ENCODE results near the gene NCF4.

Gene NCF4

DNA sequence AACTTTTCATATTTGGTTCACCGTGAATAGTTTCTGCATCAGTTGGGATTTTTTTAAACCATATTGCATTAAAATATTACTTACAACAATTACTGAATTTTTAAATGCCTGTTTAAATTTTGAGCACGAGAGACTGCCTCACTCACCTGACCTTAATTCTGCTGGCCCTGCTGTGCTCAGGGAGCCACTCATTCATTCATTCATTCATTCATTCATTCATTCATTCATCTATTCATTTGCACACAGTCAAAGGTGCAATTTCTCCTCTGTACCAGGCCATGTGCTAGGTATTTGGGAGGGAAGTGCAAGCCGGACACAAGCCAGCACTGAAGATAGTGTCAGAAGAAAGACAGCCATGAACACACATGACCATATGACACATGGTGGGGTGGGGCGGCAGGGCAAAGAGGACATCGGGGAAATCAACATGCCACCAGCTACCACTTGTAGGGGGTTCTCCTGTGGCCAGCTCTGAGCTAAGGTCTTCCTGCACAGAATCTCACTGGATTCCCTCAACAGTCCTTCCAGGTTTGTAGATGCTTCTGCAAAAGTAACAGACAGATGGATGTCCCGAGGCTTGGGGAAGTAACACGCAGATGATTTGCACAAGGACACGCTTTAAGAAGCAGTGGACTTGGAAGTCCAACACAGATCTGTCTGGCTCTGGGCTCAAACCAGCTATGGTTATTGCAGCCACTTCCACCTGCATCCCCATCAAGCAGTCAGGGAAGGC lies 52.1 kb downstream of the NCF4 start:
- DNase-seq (ENCODE audit: low read depth in 1 of 2, low spot score in 1 of 2), result no peak
- TF ChIP-seq JUND (IDR thresholded peaks at IDR 0.05; ENCODE audit: low read depth), result no peak
- in situ Hi-C loops (cut with HindIII; ENCODE audit: low pct_unique_long_range_greater_than_20kb, low sequenced_read_pairs), result no loop called here

DNA sequence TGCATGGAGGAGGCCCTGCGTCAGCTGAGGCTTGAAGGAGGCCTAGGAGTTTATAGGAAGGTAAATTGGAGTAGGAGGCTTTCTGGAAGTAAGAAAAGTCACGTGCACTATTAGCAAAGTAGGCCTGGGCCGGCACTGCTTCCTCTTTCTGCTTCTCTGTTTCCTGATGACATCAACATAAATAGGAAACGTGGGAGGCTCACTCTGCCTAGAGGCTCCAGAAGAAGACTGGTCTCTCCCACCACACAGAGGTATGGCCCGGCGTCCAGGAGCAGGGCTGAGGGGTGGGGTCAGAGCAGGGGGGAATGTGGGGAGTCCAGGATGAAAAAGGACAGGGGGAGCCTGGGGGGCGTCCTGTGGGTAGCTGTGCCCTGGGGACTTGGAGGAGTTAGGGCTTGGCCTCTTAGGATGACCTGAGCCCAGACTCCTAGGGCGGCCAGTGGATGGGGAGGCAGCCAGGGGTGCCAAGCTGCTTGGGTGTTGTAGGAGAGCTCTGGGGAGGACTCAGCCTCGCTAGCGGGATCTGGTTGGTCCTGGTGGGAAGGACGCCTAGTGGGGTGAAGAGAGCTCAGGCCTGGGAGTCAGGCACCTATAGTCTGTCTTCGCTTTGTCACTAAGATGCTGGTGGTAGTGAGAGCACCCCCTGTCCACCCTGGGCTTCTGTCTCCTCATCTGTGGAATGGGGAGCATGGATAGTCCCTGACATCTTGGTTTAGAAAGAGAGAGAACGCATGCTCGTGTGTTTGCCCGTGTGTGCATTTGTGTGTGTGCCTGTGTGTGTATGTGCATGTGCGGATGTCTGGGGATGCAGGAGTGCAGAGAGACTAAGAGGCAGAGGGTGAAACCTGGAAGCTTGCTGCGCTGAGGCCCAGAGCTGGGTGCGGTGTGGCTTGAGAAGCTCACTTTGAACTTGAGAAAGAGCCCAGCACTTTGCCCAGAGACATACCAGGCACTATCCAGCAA lies 52.9 kb downstream of the NCF4 start, which contains the start of gene CSF2RB:
Gene CSF2RB, plus strand, starts transcription at position 202 of the 963 bp plus-strand sequence. CDS start 8,580 bp downstream, outside the sequence.
- no peak for TF ChIP-seq JUND (IDR thresholded peaks at IDR 0.05; ENCODE audit: low read depth)
- in situ Hi-C loops (cut with HindIII; ENCODE audit: low pct_unique_long_range_greater_than_20kb, low sequenced_read_pairs), result no loop called here
- no peak for DNase-seq (ENCODE audit: low read depth in 1 of 2, low spot score in 1 of 2)

DNA sequence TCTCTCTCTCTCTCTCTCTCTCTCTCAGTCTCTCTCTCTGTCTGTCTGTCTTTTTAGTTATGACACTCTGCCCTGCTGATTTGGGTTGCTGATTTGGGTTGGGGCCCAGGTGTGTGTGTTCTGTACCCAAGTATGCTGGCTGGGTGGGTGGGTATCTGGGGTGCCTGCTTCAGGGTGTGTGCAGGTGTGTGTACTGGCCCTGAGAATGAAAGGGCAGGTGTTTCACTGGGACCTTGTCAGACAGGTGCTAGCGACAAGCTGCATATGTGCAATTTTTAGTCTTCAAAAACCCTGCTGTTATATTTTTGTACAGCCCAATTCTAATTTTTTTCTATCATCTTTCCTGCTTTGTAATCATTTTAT lies 53.6 kb downstream of the NCF4 start:
- in situ Hi-C loops (cut with HindIII; ENCODE audit: low pct_unique_long_range_greater_than_20kb, low sequenced_read_pairs), result no loop called here
- no peak for TF ChIP-seq JUND (IDR thresholded peaks at IDR 0.05; ENCODE audit: low read depth)

DNA sequence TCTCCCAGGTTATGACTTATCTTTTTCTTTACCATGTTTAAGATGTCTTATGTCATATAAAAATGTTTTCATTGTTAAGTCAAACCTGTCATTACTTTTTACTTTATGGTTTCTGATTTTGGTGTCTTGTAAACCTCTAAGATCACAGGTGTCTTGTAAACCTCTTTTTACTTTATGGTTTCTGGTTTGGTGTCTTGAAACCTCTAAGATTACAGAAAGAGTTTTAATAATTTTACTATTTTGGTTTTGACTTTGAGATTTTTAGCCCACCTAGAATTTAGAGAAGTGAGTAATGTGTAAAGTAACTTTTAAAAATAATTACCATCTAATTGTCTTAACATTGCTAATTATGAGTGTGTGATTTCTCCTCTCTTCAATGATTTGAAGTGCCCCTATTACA lies 55.2 kb downstream of the NCF4 start:
- in situ Hi-C loops (cut with HindIII; ENCODE audit: low pct_unique_long_range_greater_than_20kb, low sequenced_read_pairs), result no loop called here
- TF ChIP-seq JUND (IDR thresholded peaks at IDR 0.05; ENCODE audit: low read depth), result no peak
- DNase-seq (ENCODE audit: low read depth in 1 of 2, low spot score in 1 of 2), result no peak

More for the DNA sequence above, 53.6 kb downstream of the NCF4 start:
- DNase-seq (ENCODE audit: low read depth in 1 of 2, low spot score in 1 of 2), result no peak

DNA sequence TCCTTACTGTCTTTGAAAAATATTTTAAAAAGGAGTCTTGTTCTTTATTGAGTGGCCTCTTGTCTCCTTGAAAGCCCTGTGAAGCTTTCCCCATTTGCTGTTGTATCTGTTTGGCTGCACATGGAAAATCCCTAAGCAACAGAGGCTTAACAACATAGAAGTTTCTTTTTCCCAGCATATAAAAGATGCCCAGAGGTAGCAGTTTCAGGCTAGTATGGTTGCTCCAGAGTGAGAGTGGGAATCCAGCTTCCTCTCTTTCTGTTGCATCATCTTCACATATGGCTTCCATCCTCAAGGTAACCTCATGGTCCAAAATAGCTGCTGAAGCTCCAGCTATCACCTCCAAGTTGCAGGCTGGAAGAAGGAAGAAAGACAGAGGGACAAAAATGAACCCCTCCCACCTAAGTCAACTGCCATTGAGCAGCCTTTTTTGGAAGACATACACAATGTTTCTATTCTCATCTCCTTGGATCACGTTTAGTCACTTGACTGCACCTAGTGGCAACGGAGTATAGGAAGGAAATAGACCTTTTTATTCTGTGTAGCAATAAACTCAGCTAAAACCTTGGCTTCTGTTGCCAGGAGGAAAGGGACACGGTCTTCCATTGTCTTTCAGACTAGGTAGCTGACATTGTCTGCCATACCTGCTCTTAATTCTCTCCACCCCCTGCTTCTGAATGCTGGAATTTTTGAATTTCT lies 57.9 kb downstream of the NCF4 start:
- DNase-seq (ENCODE audit: low read depth in 1 of 2, low spot score in 1 of 2), result no peak
- in situ Hi-C loops (cut with HindIII; ENCODE audit: low pct_unique_long_range_greater_than_20kb, low sequenced_read_pairs), result no loop called here
- no peak for TF ChIP-seq JUND (IDR thresholded peaks at IDR 0.05; ENCODE audit: low read depth)

DNA sequence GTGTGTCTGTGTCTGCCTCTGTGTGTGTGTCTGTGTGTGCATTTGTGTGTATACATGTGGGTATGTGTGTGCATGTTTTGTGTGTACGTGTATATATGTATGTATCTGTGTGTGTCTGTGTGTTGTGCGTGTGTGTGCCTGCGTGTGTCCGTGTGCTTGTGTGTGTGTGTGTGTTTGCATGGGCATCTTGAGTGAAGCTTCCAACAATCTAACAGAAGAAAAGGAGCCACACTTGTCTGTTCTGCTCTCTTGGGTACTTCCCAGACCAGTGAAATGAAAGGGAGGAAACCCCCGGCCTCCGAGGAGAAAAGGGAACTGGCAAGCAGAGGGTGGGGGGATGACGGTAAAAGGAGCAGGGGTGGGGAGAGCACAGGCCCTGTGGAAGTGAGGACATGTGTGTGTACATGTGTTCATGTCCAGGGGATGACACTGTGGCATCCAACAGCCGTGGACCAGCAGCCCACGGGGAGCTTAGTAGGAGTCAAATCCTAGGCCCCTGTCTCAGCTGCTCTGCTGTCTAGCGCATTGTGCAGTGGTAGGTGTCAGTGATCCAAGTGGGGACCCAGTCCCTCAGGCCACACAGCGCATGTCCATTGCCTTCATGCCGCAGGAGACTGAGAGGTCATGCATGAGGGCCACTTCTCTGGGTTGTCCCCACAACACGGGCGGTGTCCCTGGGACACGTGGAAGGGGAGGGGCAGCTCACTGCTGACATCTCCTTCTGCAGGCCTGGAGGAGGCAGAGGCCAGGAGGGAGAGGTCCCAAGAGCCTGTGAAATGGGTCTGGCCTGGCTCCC lies 60.7 kb downstream of the NCF4 start:
- in situ Hi-C loops (cut with HindIII; ENCODE audit: low pct_unique_long_range_greater_than_20kb, low sequenced_read_pairs), result no loop called here
- DNase-seq (ENCODE audit: low read depth in 1 of 2, low spot score in 1 of 2), result no peak
- no peak for TF ChIP-seq JUND (IDR thresholded peaks at IDR 0.05; ENCODE audit: low read depth)

DNA sequence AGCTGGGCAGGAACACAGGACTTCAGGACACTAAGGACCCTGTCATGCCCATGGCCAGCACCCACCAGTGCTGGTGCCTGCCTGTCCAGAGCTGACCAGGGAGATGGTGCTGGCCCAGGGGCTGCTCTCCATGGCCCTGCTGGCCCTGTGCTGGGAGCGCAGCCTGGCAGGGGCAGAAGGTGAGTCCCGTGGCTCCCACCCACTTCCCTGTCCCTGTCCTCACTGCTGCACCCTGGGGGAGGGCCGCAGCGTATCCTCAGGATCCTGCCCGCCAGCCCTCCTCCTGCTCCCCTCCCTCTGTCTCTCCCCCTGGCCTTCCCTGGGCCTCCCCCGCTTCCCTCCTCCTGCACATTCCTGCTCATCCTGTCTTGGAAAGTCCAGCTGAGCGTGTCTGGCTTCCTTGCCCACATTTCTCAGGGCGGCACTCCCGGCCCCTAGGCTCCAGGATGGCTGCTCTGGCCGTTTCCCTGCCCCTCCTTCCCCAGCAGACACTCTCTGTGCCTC lies 61.4 kb downstream of the NCF4 start:
- DNase-seq (ENCODE audit: low read depth in 1 of 2, low spot score in 1 of 2), result peak; percentile 31 to 73
- in situ Hi-C loops (cut with HindIII; ENCODE audit: low pct_unique_long_range_greater_than_20kb, low sequenced_read_pairs), result no loop called here
- no peak for TF ChIP-seq JUND (IDR thresholded peaks at IDR 0.05; ENCODE audit: low read depth)

DNA sequence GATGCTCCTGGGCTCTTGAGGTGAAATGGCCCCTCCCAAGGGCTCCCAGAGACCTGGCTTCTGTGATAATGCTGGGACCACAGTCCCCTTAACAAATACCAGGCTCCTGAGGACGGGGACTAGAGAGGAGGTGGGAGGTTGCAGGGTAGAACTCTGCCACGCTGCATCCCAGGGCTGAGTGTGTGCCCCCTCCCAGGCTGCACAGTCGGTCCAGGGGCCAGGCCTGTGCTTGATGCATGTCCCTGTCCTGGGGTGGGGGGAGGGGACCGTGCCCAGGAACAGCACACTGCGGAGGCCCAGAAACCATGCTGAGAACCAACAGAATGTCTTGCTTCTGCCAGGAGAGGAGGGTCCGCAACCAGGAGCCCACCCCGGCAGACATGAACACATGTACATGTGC lies 61.9 kb downstream of the NCF4 start:
- in situ Hi-C loops (cut with HindIII; ENCODE audit: low pct_unique_long_range_greater_than_20kb, low sequenced_read_pairs), result no loop called here
- DNase-seq (ENCODE audit: low read depth in 1 of 2, low spot score in 1 of 2), result no peak
- TF ChIP-seq JUND (IDR thresholded peaks at IDR 0.05; ENCODE audit: low read depth), result no peak

DNA sequence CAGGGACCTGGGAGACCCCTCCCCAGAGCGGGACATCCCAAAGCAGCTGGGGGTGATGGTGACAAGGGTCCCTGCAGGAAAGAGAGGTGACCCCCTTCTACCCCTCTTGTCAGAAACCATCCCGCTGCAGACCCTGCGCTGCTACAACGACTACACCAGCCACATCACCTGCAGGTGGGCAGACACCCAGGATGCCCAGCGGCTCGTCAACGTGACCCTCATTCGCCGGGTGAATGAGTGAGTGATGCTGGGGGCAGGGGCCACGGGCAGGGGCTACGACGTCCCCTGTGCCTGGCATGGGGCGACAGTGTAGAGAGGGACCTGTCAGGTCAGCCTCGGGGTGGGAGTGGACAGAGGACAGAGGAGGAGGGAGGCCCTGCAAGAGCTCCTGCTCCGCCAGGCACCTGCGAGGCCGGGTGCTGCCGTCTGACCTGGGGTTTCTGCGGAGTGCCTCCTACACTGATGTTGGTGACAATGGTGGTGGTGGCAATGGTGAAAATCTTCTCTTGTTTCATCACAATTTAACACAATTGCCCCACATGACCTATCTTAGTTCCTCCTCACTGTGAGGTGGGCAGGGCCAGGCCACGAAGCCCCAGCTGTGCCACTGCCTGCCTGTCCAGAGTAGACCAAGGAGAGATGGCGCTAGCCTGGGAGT lies 62.5 kb downstream of the NCF4 start:
- no peak for TF ChIP-seq JUND (IDR thresholded peaks at IDR 0.05; ENCODE audit: low read depth)
- DNase-seq (ENCODE audit: low read depth in 1 of 2, low spot score in 1 of 2), result no peak
- in situ Hi-C loops (cut with HindIII; ENCODE audit: low pct_unique_long_range_greater_than_20kb, low sequenced_read_pairs), result no loop called here

DNA sequence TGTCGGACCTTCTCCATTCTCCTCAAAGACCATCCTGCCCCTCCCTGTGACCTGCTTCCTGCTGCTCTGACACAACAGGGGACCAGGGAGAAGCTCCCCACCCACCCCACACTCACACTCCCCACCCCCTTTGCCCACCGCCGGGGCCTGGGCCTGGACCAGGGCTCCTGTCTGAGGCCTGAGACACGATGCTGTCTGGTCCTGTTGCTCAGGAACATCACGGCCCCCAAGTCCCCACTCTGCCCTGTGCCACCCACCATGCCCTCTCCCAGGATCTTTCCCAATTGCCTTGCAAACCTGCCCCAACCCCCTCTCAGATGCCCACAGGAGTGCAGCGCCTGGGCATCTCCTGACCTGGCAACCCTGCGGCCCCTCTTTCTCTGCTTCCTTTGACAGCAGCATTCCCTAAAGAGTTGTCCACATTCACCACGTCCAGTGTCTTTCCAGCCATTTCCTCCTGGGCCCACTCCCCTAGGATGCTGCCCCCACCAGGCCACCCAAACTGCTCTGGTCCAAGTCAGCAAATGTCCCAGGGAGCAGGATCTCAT lies 63.4 kb downstream of the NCF4 start:
- in situ Hi-C loops (cut with HindIII; ENCODE audit: low pct_unique_long_range_greater_than_20kb, low sequenced_read_pairs), result no loop called here
- DNase-seq (ENCODE audit: low read depth in 1 of 2, low spot score in 1 of 2), result no peak
- no peak for TF ChIP-seq JUND (IDR thresholded peaks at IDR 0.05; ENCODE audit: low read depth)

Measured in T47D (cell line).